Cerebellar cortex (tissue), 1 donor: ENCODE measurements around the gene VWA3B.
"Not testable (repeated sequence)": the region's sequence is repeated elsewhere in the genome, so short reads cannot be mapped to it uniquely, and the experiment has no call there.

ENCODE experiments used
- DNase-seq: peaks from one replicate; pipeline ENCODE4 v3.0.0-alpha.2; 2015; ENCODE audit warnings: low spot score

VWA3B gene

GRCh38 chr2:98130073-98130472 is 43.1 kb downstream of the VWA3B start:
- DNase-seq: not testable (repeated sequence)

GRCh38 chr2:98134172-98135005 is 47.4 kb downstream of the VWA3B start:
- no peak for DNase-seq

- no peak for DNase-seq
Measured at GRCh38 chr2:98137196-98137595, 50.2 kb downstream of the VWA3B start.

- DNase-seq: not testable (repeated sequence)
Measured at GRCh38 chr2:98138978-98139377, 52.0 kb downstream of the VWA3B start.

- no peak for DNase-seq
Measured at GRCh38 chr2:98140210-98140609, 53.2 kb downstream of the VWA3B start.

GRCh38 chr2:98142106-98142791 is 55.3 kb downstream of the VWA3B start:
- no peak for DNase-seq

- no peak for DNase-seq
Measured at GRCh38 chr2:98145070-98145469, 58.1 kb downstream of the VWA3B start.

GRCh38 chr2:98147900-98148299 is 60.9 kb downstream of the VWA3B start:
- DNase-seq: not testable (repeated sequence)

GRCh38 chr2:98148595-98149332 is 61.8 kb downstream of the VWA3B start:
- no peak for DNase-seq

GRCh38 chr2:98149333-98149697 is 62.3 kb downstream of the VWA3B start:
- peak; percentile 25 for DNase-seq

GRCh38 chr2:98153481-98153880 is 66.5 kb downstream of the VWA3B start:
- no peak for DNase-seq

- no peak for DNase-seq
Measured at GRCh38 chr2:98155291-98155690, 68.3 kb downstream of the VWA3B start.

- DNase-seq: no peak
Measured at GRCh38 chr2:98155716-98156115, 68.7 kb downstream of the VWA3B start.

GRCh38 chr2:98156304-98156703 is 69.3 kb downstream of the VWA3B start:
- DNase-seq: no peak

- no peak for DNase-seq
Measured at GRCh38 chr2:98157557-98157956, 70.6 kb downstream of the VWA3B start.

GRCh38 chr2:98158305-98158704 is 71.3 kb downstream of the VWA3B start:
- DNase-seq: no peak

GRCh38 chr2:98160554-98160953 is 73.6 kb downstream of the VWA3B start:
- DNase-seq: no peak

- DNase-seq: no peak
Measured at GRCh38 chr2:98161186-98161585, 74.2 kb downstream of the VWA3B start.

GRCh38 chr2:98164256-98164655 is 77.3 kb downstream of the VWA3B start:
- DNase-seq: no peak

GRCh38 chr2:98165516-98166071 is 78.6 kb downstream of the VWA3B start:
- DNase-seq: no peak

- no peak for DNase-seq
Measured at GRCh38 chr2:98167916-98168315, 80.9 kb downstream of the VWA3B start.

- no peak for DNase-seq
Measured at GRCh38 chr2:98170076-98170475, 83.1 kb downstream of the VWA3B start.
